DND-41 (cell line): ENCODE results near the gene RUNX3.

Experiments
- ATAC-seq: fragments of 200-7000 bp; cut with Tn5 transposase; 3 replicates; pipeline ENCODE4 v1.9.1; 2021; ENCODE audit warnings: low read depth; ENCODE audit not compliant: insufficient read depth
- DNase-seq: peaks from one replicate; pipeline ENCODE4 v3.0.0-alpha.2; 2020
- H2AFZ ChIP-seq: 2 replicates; pipeline ENCODE4 v1.6.0; 2012; ENCODE audit warnings: low read depth, low read length
- H3K27ac ChIP-seq: 2 replicates; pipeline ENCODE4 v1.5.1; 2012; ENCODE audit warnings: low read length, inconsistent platforms
- H3K27me3 ChIP-seq: fragments of 200-600 bp; sonication (generic); 2 replicates; pipeline ENCODE4 v1.6.0; 2012; ENCODE audit warnings: low read length, mild to moderate bottlenecking, inconsistent platforms; ENCODE audit not compliant: insufficient read depth, poor library complexity
- H3K36me3 ChIP-seq: 2 replicates; pipeline ENCODE4 v1.5.1; 2012; ENCODE audit warnings: low read length, inconsistent platforms; ENCODE audit not compliant: insufficient read depth
- H3K4me1 ChIP-seq: 2 replicates; pipeline ENCODE4 v1.5.1; 2012; ENCODE audit warnings: mild to moderate bottlenecking, low read length; ENCODE audit not compliant: insufficient read depth
- H3K4me2 ChIP-seq: 2 replicates; pipeline ENCODE4 v1.6.0; 2012; ENCODE audit warnings: mild to moderate bottlenecking, moderate library complexity, low read length, inconsistent platforms; ENCODE audit not compliant: insufficient read depth
- H3K4me3 ChIP-seq, 2 experiments: fragments of 200-600 bp in 1 of 2; shearing (Covaris generic) in 1 of 2; 2 replicates each; pipeline ENCODE4 v1.5.1; 2012 to 2016; ENCODE audit warnings: inconsistent platforms in 2 of 2, low read length in 2 of 2, mild to moderate bottlenecking in 2 of 2, low read depth in 1 of 2, moderate library complexity in 1 of 2
- H3K79me2 ChIP-seq: 2 replicates; pipeline ENCODE4 v1.6.0; 2012; ENCODE audit warnings: low read length, inconsistent platforms; ENCODE audit not compliant: insufficient read depth
- H3K9ac ChIP-seq: 2 replicates; pipeline ENCODE4 v1.6.0; 2012; ENCODE audit warnings: low read depth, mild to moderate bottlenecking, inconsistent platforms, low read length, moderate library complexity
- H3K9me3 ChIP-seq: 2 replicates; pipeline ENCODE4 v1.5.1; 2012; ENCODE audit warnings: low read length, moderate library complexity, mild to moderate bottlenecking, inconsistent platforms; ENCODE audit not compliant: insufficient read depth, severe bottlenecking
- H4K20me1 ChIP-seq: 2 replicates; pipeline ENCODE4 v1.6.0; 2012; ENCODE audit warnings: low read length; ENCODE audit not compliant: insufficient read depth
- EZH2 ChIP-seq: IDR thresholded peaks from 3 replicates; pipeline ENCODE4 v1.6.1; 2012; ENCODE audit warnings: borderline replicate concordance, low read depth, mild to moderate bottlenecking, moderate library complexity, low read length, inconsistent platforms; ENCODE audit not compliant: severe bottlenecking
- TF ChIP-seq, protein P1 (sequence below): IDR thresholded peaks from 2 replicates; pipeline ENCODE4 v1.5.1; 2012; ENCODE audit warnings: borderline replicate concordance, low read length, moderate library complexity, mild to moderate bottlenecking; ENCODE audit not compliant: poor library complexity, severe bottlenecking; ENCODE audit errors: extremely low read depth

RUNX3 gene

DNA sequence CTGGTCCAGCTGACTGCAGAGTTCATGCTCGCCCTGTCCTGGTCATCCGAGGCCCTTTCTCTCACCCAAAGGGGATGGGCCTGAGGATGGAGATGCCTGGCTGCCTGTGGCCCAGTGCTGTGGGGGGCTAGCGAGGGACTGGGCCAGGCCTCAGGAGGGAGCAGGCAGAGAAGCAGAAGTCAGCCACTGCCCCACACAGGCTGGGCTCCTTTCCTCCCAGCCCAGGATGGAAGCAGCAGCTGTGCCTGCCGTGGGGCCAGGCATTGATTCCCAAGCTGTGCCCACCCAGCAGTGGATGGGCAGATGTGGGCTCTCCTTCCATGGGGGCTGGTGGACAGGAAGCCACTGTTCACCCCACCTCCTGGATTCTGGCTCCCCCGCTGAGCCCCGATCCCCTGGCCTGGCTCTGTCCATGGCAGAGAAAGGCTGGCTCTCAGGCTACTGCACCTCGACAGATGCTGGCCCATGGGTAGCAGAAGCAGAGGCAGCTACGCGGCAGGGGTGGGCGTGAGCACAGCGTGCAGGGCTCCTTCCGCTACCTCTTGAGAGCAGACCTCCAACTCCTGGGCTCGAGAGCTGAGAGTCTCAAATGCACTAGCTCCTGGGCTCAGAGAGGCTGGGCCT is 24.6 kb downstream of the RUNX3 start:
- Histone ChIP-seq H4K20me1 (peaks cover 27% of the 10 kb centered on the region), H3K9me3 (no peaks in the 10 kb centered on the region), H3K79me2 (no peaks in the 10 kb centered on the region), H3K9ac (no peak overlapping the region), H3K27me3 (no peaks in the 10 kb centered on the region), H3K4me1 (no peaks in the 10 kb centered on the region), H3K4me3 (no peak overlapping the region), H2AFZ (no peak overlapping the region), H3K36me3 (peaks cover 25% of the 10 kb centered on the region), H3K4me2 (no peak overlapping the region), H3K27ac (no peak overlapping the region)
- TF ChIP-seq, protein P1, sequence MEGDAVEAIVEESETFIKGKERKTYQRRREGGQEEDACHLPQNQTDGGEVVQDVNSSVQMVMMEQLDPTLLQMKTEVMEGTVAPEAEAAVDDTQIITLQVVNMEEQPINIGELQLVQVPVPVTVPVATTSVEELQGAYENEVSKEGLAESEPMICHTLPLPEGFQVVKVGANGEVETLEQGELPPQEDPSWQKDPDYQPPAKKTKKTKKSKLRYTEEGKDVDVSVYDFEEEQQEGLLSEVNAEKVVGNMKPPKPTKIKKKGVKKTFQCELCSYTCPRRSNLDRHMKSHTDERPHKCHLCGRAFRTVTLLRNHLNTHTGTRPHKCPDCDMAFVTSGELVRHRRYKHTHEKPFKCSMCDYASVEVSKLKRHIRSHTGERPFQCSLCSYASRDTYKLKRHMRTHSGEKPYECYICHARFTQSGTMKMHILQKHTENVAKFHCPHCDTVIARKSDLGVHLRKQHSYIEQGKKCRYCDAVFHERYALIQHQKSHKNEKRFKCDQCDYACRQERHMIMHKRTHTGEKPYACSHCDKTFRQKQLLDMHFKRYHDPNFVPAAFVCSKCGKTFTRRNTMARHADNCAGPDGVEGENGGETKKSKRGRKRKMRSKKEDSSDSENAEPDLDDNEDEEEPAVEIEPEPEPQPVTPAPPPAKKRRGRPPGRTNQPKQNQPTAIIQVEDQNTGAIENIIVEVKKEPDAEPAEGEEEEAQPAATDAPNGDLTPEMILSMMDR = no peak
- TF ChIP-seq EZH2 = no peak
- no peak for DNase-seq
- ATAC-seq = no peak

GRCh38 chr1:24904731-24905354 is 25.2 kb downstream of the RUNX3 start:
- ATAC-seq = no peak
- no peak overlapping the region for H3K9ac ChIP-seq
- H3K27me3 ChIP-seq = no peaks in the 10 kb centered on the region
- H3K4me3 ChIP-seq = no peak overlapping the region
- H3K27ac ChIP-seq = no peak overlapping the region
- no peaks in the 10 kb centered on the region for H3K79me2 ChIP-seq
- TF ChIP-seq, protein P1 = no peak
- TF ChIP-seq EZH2 = no peak
- no peak overlapping the region for H2AFZ ChIP-seq
- peaks cover 27% of the 10 kb centered on the region for H4K20me1 ChIP-seq
- DNase-seq = no peak
- peaks cover 25% of the 10 kb centered on the region for H3K36me3 ChIP-seq
- H3K4me1 ChIP-seq = no peaks in the 10 kb centered on the region
- H3K9me3 ChIP-seq = no peaks in the 10 kb centered on the region
- no peak overlapping the region for H3K4me2 ChIP-seq

DNA sequence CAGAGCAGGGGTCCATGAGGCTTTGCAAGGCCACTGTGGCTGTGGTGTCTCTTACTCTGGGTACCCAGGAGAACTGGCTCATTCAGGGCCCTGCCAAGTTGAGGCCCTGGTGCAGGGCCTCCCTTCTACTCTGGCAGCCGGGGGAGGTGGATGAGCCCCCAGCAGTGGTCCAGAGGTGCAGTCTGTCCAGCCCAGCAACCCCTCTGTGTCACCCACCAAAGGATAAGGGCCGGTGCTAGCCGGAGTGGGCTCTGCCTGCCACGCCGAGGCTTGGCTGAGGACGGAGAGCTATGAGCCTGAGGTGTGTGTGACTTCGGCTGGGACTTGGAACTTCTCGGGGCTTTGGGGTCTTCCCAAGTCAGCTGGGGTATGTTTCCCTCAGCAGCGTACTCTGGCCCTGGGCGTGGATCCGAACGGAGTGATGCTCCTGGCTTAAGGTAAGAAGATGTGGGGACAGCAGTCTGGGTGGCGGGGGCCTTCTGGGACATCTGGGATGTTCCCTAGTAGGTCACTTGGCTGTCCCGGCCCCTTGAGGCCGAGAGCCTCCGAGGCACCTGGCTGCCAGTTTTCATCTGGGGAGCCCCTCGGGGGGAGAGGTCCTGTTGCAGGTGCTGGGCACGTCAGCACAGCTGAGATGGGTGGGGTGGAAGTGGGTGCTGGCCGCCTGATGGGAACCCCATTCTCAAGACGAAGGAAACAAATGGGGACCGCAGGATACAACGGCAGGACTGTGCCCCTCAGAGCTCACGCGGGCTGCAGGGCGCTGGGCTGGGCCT is 25.9 kb downstream of the RUNX3 start:
- Histone ChIP-seq H3K27me3 (no peaks in the 10 kb centered on the region), H3K4me2 (no peak overlapping the region), H3K4me3 (no peak overlapping the region), H3K4me1 (no peaks in the 10 kb centered on the region), H3K36me3 (peaks cover 25% of the 10 kb centered on the region), H3K27ac (no peak overlapping the region), H3K9me3 (no peaks in the 10 kb centered on the region), H3K9ac (no peak overlapping the region), H3K79me2 (no peaks in the 10 kb centered on the region), H2AFZ (no peak overlapping the region), H4K20me1 (peaks cover 27% of the 10 kb centered on the region)
- no peak for ATAC-seq
- no peak for TF ChIP-seq EZH2
- no peak for DNase-seq

DNA sequence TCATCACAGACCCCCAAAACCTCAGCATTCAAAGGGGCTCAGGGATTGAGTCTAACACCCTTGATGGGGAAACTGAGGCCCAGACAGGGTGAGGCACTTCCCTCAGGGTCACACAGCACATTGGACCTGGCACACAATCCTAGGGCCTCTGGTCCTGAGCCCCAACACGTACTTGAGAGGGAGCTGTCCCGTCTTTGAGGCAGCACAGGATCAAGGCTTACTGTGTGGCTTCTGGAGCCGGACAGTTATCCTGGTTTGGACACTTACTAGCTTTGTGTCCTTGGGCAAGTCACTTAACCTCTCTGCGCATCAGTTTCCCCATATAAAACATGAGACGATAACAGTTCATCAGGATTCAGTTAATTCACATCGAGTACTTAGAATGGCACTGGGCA is 26.5 kb downstream of the RUNX3 start:
- no peak for DNase-seq

More for the DNA sequence above, 26.5 kb downstream of the RUNX3 start:
- Histone ChIP-seq H4K20me1 (peaks cover 23% of the 10 kb centered on the region), H3K4me1 (no peaks in the 10 kb centered on the region), H3K27me3 (no peaks in the 10 kb centered on the region), H3K27ac (no peak overlapping the region), H3K9me3 (no peaks in the 10 kb centered on the region), H3K4me3 (no peak overlapping the region), H2AFZ (no peak overlapping the region), H3K9ac (no peak overlapping the region), H3K4me2 (no peak overlapping the region), H3K36me3 (peaks cover 21% of the 10 kb centered on the region), H3K79me2 (no peaks in the 10 kb centered on the region)
- TF ChIP-seq, protein P1 = no peak
- no peak for TF ChIP-seq EZH2
- no peak for ATAC-seq
